ENCODE results near the gene MBLAC1. TPM values are rescaled to one million over a fixed set of nuclear protein-coding genes. Genes with fewer than 3 reads are reported as not detected.
A peak's percentile ranks its signal among the peaks of the same experiment; 100 is the strongest.

The MBLAC1 gene
- total RNA-seq, 1 experiment from 2014 or later: 1.9 TPM

DNA sequence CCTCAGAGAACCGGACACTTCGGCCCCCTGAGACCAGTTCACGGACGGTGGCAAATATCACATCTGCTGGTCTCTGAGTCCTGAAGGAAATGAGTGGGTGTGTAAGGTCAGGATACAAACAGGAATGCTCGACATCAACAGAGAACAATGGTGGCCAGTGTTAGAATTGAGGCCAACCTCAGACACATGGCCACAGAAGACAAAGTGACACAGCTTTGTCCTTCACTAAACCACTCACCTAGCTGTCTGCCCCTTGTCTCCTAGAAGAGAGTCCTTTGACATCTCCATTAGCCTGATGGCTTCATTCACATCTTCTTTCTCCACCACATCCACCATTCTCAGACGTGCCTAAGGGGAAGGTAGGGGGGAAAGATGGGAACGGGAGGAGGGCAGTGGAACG, 33.7 kb upstream of the MBLAC1 start:
- Histone ChIP-seq H3K36me3 (peaks cover 65% of the 10 kb centered on the region), H3K4me3 (no peak overlapping the region), H3K9me3 (no peaks in the 10 kb centered on the region), H3K27me3 (no peaks in the 10 kb centered on the region)
- no peak for DNase-seq

DNA sequence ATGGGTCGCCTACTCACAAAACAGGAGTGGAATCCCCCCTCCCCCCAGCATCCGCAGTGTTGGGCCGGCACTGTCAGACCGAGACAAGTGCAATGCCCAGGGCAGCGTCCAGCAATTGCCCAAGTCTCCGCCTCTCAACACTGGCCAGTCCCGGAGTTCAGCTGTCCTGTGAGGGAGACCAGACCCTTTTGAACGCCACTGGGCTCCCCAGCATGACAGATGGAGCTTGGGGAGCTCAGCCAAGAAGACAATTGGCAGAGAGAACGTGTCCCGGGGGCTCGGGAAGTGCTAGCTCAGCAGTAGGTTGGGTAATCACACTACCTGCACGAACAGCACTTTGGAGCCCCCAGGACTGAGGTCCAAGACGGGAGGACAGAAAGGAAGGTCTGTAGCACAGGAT, 33.3 kb upstream of the MBLAC1 start:
- no peaks in the 10 kb centered on the region for H3K9me3 ChIP-seq
- no peaks in the 10 kb centered on the region for H3K27me3 ChIP-seq
- DNase-seq: no peak
- peaks cover 69% of the 10 kb centered on the region for H3K36me3 ChIP-seq
- H3K4me3 ChIP-seq: no peak overlapping the region

DNA sequence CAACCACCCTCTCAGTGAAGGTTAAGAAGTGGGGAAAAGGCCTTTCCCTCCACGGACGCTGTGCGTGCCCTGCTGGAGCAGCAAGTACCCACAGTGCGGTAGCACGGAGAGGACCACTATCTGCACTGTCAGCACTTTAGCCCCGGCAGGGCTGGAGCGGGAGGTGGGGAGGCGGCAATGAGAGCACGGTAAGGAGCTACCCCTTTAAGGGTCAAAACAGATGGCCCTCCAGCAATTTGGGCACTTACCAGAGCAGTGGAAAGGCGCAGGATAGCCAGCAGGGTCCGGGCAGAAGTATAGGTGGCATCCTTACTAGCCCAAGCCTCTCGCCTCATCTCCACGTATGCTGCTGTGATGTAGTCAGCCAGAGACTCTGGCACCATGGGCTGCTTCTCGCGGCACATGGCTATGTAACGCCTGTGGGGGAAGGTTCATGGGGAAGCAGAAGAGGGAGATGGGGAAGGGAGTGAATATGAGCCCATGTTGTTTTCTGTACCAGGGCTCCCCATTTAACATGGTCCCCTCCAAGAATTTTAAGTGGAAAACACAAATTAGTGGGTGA, 32.8 kb upstream of the MBLAC1 start:
- H3K27me3 ChIP-seq: no peaks in the 10 kb centered on the region
- peaks cover 74% of the 10 kb centered on the region for H3K36me3 ChIP-seq
- no peak for DNase-seq
- H3K9me3 ChIP-seq: no peaks in the 10 kb centered on the region
- H3K4me3 ChIP-seq: no peak overlapping the region

DNA sequence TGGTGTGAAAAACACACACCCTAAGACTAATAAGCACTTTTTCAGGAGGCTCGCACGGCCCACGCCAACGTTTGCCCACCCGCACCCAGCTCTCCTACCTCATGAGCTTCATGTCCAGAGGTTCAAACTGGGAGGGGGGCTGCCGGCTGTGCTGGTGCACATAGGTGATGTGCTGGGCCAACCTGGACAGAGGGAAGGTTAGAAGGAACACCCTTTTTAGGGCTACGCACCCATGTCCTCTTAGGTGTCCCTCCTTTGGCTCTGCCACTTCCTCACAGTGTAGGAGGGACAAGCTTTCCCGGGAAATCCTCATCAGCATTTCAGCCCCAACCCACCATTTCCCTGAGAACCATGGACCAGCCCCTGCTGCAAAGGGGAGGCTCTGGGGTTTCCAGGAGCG, 31.5 kb upstream of the MBLAC1 start:
- Histone ChIP-seq H3K4me3 (no peak overlapping the region), H3K9me3 (no peaks in the 10 kb centered on the region), H3K36me3 (peaks cover 84% of the 10 kb centered on the region), H3K27me3 (no peaks in the 10 kb centered on the region)
- DNase-seq: no peak

DNA sequence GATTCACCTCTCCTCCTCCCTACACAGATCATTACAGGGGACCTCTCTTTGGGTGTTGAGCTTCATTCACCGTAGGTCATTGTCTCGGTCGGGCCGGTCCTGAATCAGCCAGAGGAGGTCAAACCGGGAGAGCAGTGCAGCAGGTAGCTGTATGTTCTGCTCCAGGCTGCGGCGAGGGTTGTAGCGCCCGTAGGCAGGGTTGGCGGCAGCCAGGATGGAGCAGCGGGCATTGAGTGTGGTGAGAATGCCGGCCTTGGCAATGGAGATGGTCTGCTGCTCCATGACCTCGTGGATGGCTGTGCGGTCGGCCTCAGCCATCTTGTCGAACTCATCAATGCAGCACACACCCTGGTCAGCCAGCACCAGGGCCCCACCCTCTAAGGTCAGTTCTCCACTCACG, 31.1 kb upstream of the MBLAC1 start:
- Histone ChIP-seq H3K9me3 (no peaks in the 10 kb centered on the region), H3K27me3 (no peaks in the 10 kb centered on the region), H3K36me3 (peaks cover 81% of the 10 kb centered on the region), H3K4me3 (no peak overlapping the region)
- DNase-seq: no peak

DNA sequence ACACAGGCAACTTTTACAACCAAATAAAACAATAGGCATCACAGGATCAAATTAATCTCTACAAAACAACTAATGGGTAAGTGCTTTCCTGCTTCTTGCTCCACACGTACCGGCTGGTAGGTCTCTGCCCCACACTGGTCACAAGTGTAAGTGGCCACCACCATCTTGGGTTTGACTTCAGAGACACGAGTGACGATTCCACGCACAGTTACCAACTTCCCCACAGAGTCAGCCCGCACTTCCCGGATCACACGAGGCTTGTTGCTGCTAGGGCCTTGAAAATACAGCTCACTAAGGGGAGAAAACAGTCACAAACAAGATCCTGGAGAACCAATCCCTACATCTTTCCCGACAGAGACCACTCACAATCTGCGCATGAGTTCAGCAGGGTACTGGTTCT, 27.9 kb upstream of the MBLAC1 start:
- no peak for DNase-seq
- Histone ChIP-seq H3K27me3 (no peaks in the 10 kb centered on the region), H3K4me3 (no peak overlapping the region), H3K36me3 (peaks cover 57% of the 10 kb centered on the region), H3K9me3 (no peaks in the 10 kb centered on the region)

DNA sequence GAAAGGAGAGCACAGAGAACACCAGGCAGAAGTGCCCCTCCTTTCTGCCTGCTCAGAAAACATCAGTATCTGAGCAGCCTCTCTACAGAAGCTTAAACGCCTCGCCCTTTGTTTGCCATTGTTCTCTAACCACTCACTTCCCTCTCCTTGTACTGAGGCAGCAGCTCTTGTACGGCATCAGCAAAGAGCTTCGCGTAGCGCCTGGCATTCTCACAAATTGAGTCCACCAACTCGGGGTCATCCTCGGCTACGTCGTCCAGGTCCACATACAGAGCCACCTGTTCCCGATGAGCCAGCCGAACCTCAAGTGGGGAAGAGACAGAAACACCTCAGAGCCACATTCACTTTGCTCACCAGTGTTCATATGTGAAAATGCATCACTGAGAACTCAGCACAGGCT, 27.3 kb upstream of the MBLAC1 start:
- Histone ChIP-seq H3K9me3 (no peaks in the 10 kb centered on the region), H3K36me3 (peaks cover 53% of the 10 kb centered on the region), H3K4me3 (peak overlapping the region; percentile 84), H3K27me3 (no peaks in the 10 kb centered on the region)
- no peak for DNase-seq

DNA sequence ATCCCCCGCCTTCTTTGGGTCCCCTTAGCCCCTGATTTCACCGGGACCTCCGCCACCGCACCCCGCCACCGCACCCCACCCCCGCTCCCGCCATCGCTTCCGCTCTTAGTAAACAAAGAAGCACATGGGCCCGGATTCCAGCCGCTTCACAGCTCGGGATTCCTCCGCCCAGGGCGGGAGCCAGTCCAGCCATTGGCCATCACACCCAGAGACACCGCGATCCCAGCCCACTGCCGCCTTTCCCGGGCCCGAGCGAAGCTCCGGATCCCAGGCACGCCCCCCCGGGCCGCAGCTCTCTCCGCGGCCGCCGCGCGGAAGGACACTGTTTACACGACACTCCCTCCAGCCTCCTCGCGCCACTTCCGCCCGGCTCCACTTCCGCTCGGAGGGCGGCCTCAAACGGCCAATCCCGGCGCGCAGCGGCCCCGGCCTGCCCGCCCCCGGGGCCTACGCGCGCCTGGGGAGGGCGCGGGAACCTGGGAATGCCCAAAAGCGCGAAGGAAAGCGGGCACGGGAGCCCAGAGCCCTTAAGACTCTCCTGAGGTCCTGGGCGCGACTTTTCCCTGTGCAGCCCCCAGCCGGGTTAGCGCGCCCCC, 26.2 kb upstream of the MBLAC1 start:
- H3K36me3 ChIP-seq: peaks cover 42% of the 10 kb centered on the region

DNA sequence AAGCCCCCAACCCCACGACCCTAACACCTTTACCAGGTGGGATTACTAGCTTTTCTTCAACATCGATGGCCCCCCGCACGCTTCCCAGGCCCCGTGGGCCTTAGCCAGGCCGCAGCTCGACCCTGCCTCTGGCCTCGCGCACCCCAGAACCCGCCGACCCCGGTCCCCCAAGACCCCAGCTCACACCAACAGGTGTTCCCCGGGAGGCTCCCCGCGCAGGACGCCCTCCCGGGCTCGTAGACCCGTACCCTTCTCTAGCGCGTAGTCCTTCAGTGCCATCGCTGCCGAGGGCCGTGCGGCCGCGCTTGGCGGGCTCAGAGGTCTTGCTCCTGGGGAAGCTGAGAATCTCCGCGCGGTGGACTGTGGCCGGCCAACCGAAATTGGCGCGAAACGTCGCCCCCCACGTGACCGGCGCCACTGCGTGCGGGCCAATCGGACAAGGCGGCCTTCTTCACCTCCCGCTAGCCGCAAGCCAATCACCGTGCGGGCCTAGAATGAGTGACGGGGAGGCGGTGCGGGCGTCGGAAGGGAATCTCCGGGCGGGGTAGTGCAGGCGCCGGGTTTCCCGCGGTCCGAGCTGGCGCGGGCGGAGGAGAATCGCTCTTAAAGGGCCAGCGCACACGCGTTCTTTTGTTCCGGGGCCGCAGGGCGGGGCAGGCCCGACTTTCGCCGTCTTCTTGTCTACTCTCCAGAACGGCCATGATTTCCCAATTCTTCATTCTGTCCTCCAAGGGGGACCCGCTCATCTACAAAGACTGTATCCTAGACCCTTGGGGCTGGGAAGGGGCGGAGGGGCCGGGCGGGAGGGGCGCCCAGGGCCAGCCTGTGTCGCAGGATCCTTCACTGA, 25.5 kb upstream of the MBLAC1 start, which contains the start of the genes AP4M1 and MCM7:
TSS of gene AP4M1 (plus strand) at position 628 of the 847 bp plus-strand sequence. CDS start at position 700, 72 bp downstream.
TSS of gene MCM7 (minus strand) at position 382 of the 847 bp plus-strand sequence. CDS start at position 279, 103 bp downstream.
- Histone ChIP-seq H3K36me3 (peaks cover 35% of the 10 kb centered on the region), H3K27me3 (no peaks in the 10 kb centered on the region), H3K9me3 (no peaks in the 10 kb centered on the region)

More for the DNA sequence above, 26.2 kb upstream of the MBLAC1 start:
- DNase-seq: peak; percentile 91
- Histone ChIP-seq H3K27me3 (no peaks in the 10 kb centered on the region), H3K9me3 (no peaks in the 10 kb centered on the region), H3K4me3 (peak overlapping the region; percentile 84)

DNA sequence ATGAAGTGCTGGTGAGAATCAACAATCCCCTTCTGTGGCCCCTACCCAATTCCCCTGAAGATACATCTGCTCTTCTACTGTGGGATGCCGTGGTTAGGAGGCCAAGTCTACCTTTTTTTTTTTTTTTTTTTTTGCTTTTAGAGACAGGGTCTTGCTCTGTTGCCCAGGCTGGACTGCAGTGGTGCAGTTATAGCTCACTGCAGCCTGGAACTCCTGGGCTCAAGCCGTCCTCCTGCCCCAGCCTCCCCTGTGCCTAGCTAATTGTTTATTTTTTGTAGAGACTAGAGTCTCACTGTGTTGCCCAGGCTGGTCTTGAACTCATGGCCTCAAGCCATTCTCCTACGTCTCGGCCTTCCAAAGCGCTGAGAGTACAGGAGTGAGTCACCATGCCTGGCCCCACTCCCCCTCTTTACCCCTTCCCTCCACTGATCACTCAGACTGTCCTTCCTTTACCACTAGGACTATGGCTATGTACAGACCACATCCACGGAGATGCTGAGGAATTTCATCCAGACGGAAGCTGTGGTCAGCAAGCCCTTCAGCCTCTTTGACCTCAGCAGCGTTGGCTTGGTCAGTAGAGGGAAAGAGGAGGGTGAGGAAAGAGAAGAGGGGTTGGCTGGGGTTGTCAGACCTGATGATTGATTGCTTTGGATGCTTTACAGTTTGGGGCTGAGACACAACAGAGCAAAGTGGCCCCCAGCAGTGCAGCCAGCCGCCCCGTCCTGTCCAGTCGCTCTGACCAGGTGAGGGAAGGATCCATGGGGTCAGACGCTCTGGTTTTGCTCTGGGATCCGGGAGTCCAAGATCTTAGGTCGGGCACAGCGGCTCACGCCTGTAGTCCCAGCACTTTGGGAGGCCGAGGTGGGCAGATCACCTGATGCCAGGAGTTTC, 23.6 kb upstream of the MBLAC1 start:
- no peaks in the 10 kb centered on the region for H3K27me3 ChIP-seq
- no peaks in the 10 kb centered on the region for H3K9me3 ChIP-seq
- no peak for DNase-seq
- H3K36me3 ChIP-seq: peaks cover 18% of the 10 kb centered on the region
- no peak overlapping the region for H3K4me3 ChIP-seq

More for the DNA sequence above, 25.5 kb upstream of the MBLAC1 start, which contains the start of the genes AP4M1 and MCM7:
- peak within 1 kb of the TSS; percentile 84 for H3K4me3 ChIP-seq
- DNase-seq: peak; percentile 98

DNA sequence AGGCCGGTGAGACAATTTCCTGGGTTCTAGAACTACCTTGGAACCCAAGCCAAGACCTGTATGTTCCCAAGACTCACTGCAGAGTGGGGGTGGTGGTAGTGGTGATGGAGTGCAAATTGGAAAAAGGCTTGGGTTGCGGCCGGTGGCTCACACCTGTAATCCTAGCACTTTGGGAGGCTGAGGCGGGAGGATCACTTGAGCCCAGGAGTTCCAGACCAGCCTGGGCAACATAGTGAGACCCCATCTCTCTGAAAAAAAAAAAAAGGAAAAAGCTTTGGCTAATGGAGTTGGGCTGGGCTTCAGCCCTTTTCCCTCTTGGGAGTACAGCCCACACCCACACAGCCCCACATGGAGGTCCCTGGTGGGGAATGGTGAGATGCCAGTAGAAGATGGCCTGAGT, 21.2 kb upstream of the MBLAC1 start:
- Histone ChIP-seq H3K36me3 (no peaks in the 10 kb centered on the region; the same call in 1 of the 2 replicates), H3K27me3 (no peaks in the 10 kb centered on the region), H3K9me3 (no peaks in the 10 kb centered on the region), H3K4me3 (no peak overlapping the region)
- DNase-seq: no peak

DNA sequence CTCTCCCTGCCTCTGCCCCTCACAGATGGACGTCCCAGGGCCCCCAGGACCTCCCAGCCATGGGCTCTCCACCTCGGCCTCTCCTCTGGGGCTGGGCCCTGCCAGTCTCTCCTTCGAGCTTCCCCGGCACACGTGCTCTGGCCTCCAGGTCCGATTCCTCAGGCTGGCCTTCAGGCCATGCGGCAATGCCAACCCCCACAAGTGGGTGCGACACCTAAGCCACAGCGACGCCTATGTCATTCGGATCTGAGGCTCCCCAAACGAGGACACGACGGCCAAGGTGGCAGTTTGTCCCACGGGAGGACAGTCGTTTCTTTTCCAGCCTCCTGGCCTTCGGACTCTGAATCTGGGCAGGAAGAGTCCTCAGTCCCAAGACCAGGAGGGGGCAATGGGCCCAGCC, 20.1 kb upstream of the MBLAC1 start:
- no peak for DNase-seq
- Histone ChIP-seq H3K4me3 (no peak overlapping the region), H3K9me3 (no peaks in the 10 kb centered on the region), H3K36me3 (no peaks in the 10 kb centered on the region; the same call in 1 of the 2 replicates), H3K27me3 (no peaks in the 10 kb centered on the region)

DNA sequence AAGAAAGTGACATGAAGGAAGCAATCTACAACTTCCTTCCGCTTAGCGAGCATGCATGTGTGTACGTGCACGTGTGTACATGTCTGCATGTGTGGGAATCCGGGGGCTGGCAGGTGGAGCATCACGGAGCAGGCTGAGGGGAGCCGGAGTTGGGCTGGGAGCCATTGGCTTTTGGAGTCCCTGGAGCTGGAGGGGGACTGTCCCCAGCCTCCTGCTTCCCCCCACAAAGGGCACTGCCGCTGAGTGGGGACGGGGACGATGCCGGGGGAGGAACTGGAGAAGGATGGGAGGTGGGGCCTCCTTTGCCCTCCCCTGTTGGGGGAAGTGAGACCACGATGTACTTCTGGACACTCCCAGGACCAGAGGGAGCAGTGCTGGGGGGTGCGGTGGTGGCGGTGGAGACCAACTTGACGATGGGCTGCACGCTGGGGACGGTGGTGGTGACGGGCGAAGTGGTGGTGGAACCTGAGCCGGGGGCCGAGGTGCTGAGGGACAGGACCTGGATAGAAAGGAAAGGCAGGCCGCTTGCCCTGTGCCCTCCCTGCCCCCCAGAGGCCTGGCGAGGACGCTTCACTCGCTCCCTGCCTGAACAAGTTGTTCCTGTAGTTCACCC, 19.5 kb upstream of the MBLAC1 start:
- H3K9me3 ChIP-seq: no peaks in the 10 kb centered on the region
- no peak overlapping the region for H3K4me3 ChIP-seq
- no peak for DNase-seq
- H3K27me3 ChIP-seq: no peaks in the 10 kb centered on the region
- no peaks in the 10 kb centered on the region; the same call in 1 of the 2 replicates for H3K36me3 ChIP-seq

DNA sequence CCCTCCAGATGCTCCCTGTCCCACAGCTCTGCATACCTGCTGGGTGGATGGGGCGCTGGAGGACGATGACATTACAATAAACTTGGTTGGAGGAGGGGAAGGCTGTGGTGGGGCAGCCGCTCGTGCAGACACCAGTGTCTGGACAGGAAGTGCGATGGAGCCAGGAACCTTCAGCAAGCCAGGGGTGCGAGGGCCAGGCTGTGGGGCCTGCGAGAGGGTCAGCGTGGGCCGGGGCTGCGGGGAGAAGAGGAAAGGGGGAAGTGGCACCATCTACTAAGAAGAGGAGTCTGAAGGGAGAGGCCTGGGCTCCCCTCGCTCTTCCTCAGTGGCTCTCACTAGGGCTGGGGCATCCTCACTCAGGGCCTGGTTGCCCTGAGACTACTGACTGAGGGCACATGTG, 18.9 kb upstream of the MBLAC1 start:
- Histone ChIP-seq H3K36me3 (no peaks in the 10 kb centered on the region; the same call in 1 of the 2 replicates), H3K27me3 (no peaks in the 10 kb centered on the region), H3K9me3 (no peaks in the 10 kb centered on the region), H3K4me3 (no peak overlapping the region)
- no peak for DNase-seq

DNA sequence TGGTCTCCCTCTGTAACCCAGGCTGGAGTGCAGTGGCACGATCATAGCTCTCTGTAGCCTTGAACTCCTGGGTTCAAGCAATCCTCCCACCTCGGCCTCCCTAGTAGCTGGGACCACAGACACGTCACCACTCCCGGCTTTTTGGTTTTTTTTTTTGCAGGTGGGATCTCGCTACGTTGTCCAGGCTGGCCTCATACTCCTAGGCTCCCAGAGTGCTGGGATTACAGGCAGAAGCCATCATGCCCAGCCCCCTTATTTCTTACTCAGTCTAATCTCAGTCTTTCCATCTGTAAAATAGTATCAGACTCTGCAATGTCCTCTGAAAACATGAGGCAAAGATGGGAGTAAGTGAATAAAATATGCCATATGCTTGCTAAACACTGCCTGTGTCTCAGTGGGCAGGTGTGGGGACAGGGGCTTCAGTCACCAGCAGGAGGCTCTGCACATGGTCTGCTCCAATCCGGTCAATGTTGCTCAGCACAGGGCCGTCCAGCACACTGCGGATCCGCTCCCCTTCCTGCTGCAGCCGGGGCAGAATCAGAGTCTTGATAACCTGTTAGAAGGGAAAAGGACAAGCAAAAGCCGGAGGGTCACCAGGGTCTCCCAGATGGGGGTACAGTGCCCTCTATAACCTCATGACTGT, 17.1 kb upstream of the MBLAC1 start:
- Histone ChIP-seq H3K27me3 (no peaks in the 10 kb centered on the region), H3K4me3 (no peak overlapping the region), H3K36me3 (no peaks in the 10 kb centered on the region; the same call in 1 of the 2 replicates), H3K9me3 (no peaks in the 10 kb centered on the region)
- DNase-seq: no peak

DNA sequence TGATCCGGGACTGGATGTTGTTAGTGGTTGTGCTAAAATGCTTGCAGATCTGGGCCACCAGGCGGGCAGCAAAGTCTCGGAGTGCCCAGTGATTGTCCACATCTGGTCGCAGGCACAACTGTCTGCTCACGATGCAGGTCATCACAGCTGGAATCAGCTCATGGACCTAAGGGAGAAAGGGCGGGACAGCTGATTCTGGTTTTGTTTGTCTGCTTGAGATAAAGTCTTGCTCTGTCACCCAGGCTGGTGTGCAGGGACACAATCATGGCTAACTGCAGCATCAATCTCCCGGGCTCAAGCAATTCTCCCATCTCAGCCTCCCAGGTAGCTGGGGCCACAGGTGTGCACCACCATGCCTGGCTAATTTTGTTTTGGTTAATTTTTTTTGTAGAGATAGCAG, 15.6 kb upstream of the MBLAC1 start:
- Histone ChIP-seq H3K4me3 (no peak overlapping the region), H3K36me3 (no peaks in the 10 kb centered on the region; the same call in 1 of the 2 replicates), H3K9me3 (no peaks in the 10 kb centered on the region), H3K27me3 (no peaks in the 10 kb centered on the region)
- no peak for DNase-seq

Data from MG63 (cell line).